Measurements from ENCODE around the gene HIPK1.

HIPK1 gene

DNA sequence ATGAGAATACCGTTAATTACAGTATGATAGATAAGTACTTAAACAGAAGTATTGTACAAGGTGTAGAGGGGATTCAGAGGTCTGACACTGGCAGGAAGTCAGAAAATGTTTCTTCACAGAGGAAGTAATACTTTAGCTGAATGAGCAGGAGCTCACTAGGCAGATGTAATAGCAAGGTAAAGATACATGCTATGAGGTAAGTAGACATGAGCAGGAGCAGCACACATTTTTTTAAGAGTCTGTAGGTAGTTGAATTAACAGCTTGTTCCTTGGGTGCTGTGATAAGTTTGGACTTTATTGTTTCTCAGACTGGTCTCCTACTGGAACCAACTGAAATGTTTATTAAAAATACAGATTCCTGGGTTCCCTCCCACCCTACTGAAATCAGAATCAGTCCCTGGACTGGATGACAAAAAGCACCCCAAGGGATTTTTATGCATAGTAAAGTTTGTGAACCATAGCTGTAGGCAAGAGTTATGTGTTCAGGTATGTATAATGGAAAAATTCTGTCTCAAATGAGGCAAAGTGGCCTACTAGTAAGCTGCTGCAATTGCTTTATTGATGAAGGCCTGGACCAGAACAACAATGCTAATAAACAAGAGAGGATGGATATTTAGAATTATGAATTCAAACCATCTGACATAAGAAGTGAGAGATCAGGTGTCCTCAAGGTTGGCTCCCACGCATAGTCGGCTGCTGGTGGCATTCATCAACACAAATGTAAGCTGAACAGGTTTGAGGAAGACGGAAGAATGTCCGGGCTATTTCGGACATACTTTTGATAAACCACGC, 25.4 kb upstream of the HIPK1 start:
- DNase-seq (ENCODE audit: low read depth in 2 of 2) = peak in 1 of 2 donors; percentile 19
- TF ChIP-seq, protein P1, sequence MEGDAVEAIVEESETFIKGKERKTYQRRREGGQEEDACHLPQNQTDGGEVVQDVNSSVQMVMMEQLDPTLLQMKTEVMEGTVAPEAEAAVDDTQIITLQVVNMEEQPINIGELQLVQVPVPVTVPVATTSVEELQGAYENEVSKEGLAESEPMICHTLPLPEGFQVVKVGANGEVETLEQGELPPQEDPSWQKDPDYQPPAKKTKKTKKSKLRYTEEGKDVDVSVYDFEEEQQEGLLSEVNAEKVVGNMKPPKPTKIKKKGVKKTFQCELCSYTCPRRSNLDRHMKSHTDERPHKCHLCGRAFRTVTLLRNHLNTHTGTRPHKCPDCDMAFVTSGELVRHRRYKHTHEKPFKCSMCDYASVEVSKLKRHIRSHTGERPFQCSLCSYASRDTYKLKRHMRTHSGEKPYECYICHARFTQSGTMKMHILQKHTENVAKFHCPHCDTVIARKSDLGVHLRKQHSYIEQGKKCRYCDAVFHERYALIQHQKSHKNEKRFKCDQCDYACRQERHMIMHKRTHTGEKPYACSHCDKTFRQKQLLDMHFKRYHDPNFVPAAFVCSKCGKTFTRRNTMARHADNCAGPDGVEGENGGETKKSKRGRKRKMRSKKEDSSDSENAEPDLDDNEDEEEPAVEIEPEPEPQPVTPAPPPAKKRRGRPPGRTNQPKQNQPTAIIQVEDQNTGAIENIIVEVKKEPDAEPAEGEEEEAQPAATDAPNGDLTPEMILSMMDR (IDR thresholded peaks at IDR 0.05; ENCODE audit: low read depth, low read length) = no peak
- peak overlapping the region; percentile 91 for H3K4me3 ChIP-seq (replicated peaks in 1 of 2; ENCODE audit: low read depth in 2 of 2, low read length in 2 of 2)

DNA sequence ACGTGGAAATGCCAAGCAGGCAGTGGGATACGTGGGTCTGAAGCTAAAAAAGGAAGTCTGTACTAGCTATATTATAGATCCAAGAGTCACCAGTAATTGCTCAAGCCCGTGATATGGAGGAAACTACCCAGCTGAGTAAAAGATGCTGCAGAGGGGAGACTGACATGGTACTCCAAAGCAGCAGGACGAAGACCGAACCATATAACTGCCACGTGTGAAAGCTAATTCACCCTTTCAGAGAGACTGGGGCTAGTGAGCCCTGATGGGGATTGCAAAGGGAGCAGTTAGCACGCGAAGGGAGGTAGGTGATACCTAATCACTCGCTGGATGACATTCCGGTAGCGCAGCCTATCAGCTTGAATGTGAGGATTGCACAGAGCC, 24.8 kb upstream of the HIPK1 start:
- no peak for DNase-seq (ENCODE audit: low read depth in 2 of 2)
- TF ChIP-seq, protein P1 (IDR thresholded peaks at IDR 0.05; ENCODE audit: low read depth, low read length) = no peak
- H3K4me3 ChIP-seq (replicated peaks in 1 of 2; ENCODE audit: low read depth in 2 of 2, low read length in 2 of 2) = peak overlapping the region; percentile 91

DNA sequence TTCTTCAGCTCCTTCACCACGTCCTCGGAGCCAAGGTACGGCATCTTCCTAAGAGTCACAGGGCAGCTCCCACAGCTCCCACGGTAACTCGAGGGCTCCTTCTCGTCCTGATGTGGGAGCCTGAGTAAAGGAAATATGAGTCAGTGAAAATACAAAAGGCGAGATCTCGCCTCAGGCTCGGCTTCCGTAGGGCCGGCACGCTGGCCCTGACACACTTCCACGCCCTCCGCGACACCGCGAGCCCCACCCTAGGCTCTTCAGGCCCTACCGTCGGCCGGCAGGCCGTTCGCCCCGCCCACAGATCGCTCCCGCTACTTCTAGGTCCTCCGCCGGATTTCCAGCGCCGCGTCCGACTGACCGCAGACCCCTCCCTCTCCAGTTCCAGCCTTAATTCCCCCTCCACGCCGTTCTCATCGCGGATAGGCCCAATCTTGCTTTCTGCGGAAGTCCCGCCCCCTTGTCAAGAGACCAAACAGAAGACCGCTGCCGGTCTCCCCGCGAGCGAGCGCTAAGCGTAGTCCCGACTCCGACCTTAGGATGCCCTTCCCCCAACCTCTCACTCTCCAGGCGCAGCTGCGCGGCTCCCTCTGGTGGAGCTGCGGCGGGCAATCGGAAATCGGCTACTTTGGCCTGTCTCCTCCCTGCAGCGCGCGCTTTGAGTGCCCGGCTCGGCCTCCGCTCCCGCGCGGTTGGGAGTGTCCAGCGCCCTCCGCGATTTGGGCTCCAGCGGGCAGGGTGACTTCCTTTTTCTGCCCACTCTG, 24.3 kb upstream of the HIPK1 start, which contains the start of the genes AP4B1 and DCLRE1B:
Gene AP4B1, minus strand, starts transcription at position 126 of the 761 bp plus-strand sequence. Its CDS starts 82 bp downstream, at position 44.
Gene DCLRE1B, plus strand, starts transcription at position 653 of the 761 bp plus-strand sequence. CDS start 261 bp downstream, outside the sequence.
- TF ChIP-seq, protein P1 (IDR thresholded peaks at IDR 0.05; ENCODE audit: low read depth, low read length) = peak; percentile 71
- peak; percentile 100 for DNase-seq (ENCODE audit: low read depth in 2 of 2)
- H3K4me3 ChIP-seq (replicated peaks in 1 of 2; ENCODE audit: low read depth in 2 of 2, low read length in 2 of 2) = peak within 1 kb of the TSS; percentile 91

DNA sequence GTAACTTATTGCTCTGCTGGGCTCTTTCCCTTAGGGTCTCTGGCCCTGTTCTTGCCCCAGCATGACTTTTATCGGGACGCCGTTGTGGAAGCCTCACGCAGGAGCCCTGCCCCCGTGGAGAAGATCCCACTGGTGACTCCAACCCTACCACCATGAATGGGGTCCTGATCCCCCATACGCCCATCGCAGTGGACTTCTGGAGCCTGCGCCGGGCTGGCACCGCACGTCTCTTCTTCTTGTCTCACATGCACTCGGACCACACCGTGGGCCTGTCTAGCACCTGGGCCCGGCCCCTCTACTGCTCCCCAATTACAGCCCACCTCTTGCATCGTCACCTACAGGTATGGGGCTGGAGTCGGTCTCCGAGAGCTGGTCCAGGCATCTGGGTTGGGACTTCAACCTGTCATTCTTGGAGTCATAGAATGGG, 23.7 kb upstream of the HIPK1 start:
- TF ChIP-seq, protein P1 (IDR thresholded peaks at IDR 0.05; ENCODE audit: low read depth, low read length) = no peak

DNA sequence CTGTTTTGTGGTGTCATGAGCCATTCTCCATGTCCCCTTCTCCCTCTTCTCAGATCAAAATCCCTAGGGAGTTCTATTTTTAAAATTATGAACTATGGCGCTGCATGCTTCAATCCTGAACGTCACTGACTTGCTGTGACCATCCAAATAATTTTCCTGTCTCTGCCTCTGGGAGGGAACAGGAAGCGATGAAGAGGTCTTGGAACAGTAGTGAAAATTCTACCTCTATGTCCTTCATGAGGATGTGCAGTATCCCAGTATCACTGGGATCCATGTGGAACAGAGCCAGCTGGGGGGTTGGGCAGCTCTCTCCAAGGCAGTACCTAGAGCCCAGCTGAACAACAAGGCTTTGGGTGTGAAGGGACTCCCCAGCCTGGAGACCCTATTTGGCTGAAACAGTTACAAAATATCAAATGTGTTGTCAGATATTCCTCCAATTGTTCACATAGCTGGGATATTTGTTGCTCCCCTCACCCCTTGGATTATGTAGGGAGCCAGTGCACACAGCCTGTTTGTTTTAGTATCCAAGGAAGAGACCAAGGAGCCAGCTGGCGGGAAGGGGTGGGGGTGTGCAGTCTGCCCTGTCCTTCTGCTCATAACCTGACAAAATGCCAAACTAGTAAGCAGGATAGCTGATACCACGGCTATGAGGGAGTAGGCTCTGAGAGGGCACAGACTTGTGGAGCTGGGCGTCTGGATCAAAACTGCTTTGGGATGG, 16.4 kb upstream of the HIPK1 start:
- TF ChIP-seq, protein P1 (IDR thresholded peaks at IDR 0.05; ENCODE audit: low read depth, low read length) = no peak
- H3K4me3 ChIP-seq (replicated peaks in 1 of 2; ENCODE audit: low read depth in 2 of 2, low read length in 2 of 2) = no peak overlapping the region
- peak; percentile 56 to 94 for DNase-seq (ENCODE audit: low read depth in 2 of 2)

More for the DNA sequence above, 23.7 kb upstream of the HIPK1 start:
- peak overlapping the region; percentile 91 for H3K4me3 ChIP-seq (replicated peaks in 1 of 2; ENCODE audit: low read depth in 2 of 2, low read length in 2 of 2)
- no peak for DNase-seq (ENCODE audit: low read depth in 2 of 2)

DNA sequence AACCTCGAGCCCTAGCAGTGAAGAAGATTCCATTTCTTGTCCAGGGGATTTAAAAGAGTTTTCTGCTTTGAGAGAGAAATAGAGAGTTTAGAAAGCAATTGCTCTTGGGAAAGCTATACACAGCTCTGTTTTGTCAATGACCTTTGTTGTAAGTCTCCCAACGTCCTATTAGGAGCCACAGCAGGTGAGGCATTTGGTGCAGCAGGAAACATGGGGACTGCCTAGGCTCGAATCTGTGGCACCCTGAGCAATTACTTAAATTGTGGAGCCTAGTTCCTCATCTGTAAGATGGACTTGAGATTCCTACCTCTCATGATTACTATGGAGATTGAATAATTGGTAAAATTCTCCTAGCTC, 15.8 kb upstream of the HIPK1 start:
- H3K4me3 ChIP-seq (replicated peaks in 1 of 2; ENCODE audit: low read depth in 2 of 2, low read length in 2 of 2) = no peak overlapping the region
- DNase-seq (ENCODE audit: low read depth in 2 of 2) = no peak
- TF ChIP-seq, protein P1 (IDR thresholded peaks at IDR 0.05; ENCODE audit: low read depth, low read length) = no peak

All from cardiac fibroblast (primary cell).